ENCODE measurements around the gene GFY.

DNA sequence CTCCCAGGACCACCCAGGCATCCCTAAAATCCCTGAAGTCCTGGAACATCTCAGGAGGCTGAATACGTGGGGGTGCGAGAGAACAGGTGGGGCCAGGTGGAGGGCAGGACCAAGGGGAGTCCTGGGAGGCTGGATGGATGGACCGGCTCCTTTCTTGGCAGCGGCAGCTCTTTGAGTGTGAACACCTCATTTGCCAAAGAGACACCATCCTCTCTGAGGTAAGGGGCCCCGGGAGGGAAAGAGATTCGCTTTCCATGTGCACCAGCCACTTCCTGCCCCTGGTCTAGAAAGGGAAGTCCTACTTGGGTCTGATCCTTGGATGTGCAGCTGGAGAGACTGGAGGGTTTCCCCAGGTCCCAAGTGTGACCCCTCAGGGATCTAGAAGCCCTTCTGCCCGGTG, 18.1 kb upstream of the GFY start:
- TF ChIP-seq, protein P1, sequence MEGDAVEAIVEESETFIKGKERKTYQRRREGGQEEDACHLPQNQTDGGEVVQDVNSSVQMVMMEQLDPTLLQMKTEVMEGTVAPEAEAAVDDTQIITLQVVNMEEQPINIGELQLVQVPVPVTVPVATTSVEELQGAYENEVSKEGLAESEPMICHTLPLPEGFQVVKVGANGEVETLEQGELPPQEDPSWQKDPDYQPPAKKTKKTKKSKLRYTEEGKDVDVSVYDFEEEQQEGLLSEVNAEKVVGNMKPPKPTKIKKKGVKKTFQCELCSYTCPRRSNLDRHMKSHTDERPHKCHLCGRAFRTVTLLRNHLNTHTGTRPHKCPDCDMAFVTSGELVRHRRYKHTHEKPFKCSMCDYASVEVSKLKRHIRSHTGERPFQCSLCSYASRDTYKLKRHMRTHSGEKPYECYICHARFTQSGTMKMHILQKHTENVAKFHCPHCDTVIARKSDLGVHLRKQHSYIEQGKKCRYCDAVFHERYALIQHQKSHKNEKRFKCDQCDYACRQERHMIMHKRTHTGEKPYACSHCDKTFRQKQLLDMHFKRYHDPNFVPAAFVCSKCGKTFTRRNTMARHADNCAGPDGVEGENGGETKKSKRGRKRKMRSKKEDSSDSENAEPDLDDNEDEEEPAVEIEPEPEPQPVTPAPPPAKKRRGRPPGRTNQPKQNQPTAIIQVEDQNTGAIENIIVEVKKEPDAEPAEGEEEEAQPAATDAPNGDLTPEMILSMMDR (IDR thresholded peaks at IDR 0.05) = no peak
- TF ChIP-seq POLR2A (IDR thresholded peaks at IDR 0.05) = no peak
